GM18507 (cell line): ENCODE data around the gene TMEM233.
"Not testable (repeated sequence)": the region's sequence is repeated elsewhere in the genome, so short reads cannot be mapped to it uniquely, and the experiment has no call there.

Experiments
- DNase-seq: peaks from one replicate; pipeline ENCODE4 v3.0.0; 2011; ENCODE audit warnings: low read depth; ENCODE audit not compliant: insufficient read length; ENCODE audit errors: extremely low spot score
- FAIRE-seq: peaks from 2 replicates; lab custom pipeline; 2011; peaks lifted over from hg19 to GRCh38; lab: Jason Lieb, UNC

Gene TMEM233

DNA sequence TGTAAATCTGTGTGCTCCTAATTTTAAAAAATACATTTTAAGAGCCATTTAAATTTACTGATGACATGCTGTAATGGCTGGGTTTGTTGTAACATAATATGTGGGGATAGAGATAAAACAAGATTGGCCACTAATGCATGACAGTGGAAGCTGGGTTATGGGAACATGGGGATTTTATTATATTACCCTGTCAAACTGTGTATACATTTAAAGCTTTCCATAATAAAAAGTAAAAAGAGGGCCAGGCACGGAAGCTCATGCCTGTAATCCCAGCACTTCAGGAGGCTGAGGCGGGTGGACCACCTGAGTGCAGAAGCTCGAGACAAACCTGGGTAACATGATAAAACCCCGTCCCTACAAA lies 9.1 kb downstream of the TMEM233 start:
- no peak for DNase-seq
- FAIRE-seq: no peak

DNA sequence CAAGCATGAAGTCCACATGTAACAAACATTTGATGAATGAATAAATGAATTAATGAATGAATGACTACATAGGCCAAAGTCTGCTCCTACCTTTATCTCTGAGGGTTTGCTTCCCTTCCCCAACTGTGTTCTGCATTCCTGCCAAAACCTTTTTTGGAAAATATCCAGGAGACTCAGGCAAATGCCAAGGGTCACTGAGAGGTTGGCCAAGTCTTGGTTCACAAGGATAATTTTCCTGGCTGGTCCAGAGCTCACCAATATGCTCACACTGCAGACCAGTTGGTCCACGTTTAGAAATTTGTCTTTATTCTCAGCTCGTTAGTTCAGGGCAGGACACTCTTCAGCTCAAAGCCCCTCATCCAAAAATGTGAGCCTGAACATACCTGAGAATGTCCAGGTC lies 10.2 kb downstream of the TMEM233 start:
- DNase-seq: no peak
- no peak for FAIRE-seq

DNA sequence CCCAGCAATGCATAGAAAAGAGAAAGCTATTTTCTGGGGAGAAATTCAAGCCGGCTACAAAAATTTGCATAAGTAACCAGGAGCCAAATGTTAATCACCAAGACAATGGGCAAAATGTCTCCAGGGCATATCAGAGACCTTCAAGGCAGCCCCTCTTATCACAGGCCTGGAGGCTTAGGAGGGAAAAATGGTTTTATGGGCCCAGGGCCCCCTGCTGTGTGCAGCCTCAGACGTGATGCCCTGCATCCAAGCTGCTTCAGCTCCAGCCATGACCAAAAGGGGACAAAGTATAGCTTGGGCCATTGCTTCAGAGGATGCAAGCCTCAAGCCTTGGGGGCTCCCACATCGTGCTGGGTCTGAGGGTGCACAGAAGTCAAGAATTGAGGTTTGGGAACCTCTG lies 15.8 kb downstream of the TMEM233 start:
- FAIRE-seq (no peak), DNase-seq (no peak)

DNA sequence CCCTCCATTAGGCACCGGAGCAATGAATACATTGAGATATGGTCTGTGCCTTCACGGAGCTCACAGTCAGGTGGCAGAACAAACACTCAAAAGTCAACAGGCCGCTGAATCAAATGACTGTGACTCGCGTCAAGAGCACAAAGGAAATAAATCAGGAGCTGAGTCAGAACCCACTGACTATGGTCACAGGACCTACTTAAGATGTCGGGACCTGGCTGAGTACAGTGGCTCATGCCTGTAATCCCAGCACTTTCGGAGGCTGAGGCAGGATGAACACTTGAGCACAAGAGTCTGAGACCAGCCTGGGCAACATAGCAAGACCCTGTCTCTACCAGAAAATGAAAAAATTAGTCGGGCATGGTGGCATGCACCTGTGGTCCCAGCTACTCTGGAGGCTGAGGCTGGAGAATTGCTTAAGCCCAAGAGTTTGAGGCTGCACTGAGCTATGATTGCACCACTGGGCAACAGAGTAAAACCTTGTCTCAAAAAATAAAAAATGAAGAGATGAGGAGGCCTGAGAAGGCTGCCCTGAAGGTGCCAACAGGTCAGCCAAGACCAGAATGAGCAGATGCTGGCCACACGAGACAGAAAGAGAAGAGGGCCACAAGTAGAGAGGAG lies 19.9 kb downstream of the TMEM233 start:
- no peak for FAIRE-seq
- DNase-seq: no peak

DNA sequence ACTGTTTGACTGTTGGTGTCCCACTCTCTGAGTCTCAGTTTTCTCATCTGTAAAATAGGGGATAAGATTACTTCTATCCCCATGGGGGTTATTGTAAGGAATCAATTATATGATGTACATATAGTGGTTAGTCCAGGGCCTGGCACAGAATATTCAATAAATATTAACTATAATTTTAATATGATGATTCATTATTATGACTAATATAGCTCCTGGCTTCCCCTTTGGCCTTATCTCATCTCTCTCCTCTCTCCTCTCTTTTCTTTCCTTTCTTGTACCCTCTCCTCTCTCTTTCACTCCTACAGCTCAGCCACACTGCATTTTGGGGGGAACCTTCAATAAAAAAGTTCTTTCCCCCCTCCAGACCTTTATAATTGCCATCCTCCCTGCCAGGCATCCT lies 21.1 kb downstream of the TMEM233 start:
- no peak for FAIRE-seq

DNA sequence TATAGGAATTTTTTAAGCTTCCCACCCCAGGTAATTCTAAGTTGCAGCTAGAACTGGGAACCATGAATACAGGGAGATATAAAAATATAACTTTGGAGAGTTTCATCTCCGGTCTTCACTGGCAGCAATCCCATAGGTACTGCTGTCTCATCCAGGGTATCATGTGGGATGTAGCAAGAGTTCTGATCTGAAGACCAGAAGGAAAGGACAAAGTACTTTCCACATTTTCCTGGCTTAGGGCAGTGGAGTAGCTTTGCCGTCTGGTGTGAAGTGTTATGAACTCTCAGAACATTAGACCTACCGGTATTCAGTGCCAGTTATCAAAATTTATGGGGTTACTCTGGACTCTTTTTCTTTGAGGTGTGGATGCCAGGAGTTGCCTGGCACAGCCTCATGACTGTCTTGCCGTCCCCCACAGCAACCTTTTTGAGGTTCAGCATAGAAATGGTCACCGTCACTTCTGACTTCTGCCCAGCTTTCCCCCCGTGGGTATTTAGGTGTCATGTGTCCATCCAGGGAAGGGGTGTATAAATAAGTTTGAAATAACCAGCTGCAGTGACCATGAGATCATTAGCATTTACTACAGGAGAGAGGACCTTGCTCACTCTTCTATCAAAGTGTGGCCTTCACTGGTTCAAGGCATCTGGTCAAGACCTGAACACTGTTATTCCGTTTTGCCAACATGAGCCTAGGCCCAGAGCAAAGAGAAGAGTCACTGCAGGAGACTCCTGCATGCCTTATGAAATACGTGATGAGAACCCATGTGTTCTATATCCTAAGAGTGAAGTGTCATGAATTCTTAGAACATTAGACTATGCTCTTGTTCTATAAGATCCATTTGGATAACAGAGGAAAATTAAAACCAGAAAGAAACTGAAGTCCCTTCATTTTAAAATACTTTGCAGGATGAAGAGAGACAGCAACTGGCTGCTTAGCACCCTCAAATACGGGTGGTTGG lies 22.2 kb downstream of the TMEM233 start:
- FAIRE-seq: no peak
- no peak for DNase-seq

More for the DNA sequence above, 21.1 kb downstream of the TMEM233 start:
- no peak for DNase-seq

DNA sequence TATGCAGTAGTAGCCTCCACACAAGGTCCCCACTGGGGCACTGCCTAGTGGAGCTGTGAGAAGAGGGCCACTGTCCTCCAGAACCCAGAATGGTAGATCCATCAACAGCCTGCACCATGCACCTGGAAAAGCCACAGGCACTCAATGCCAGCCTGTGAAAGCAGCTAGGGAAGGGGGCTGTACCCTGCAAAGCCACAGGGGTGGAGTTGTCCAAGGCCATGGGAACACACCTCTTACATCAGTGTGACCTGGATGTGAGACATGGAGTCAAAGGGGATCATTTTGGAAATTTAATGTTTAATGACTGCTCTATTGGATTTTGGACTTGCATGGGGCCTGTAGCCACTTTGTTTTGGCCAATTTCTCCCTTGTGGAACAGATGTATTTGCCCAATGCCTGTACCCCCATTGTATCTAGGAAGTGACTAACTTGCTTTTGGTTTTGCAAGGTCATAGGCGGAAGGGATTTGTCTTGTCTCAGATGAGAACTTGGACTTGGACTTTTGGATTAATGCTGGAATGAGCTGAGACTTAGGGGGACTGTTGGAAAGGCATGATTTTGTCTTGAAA lies 24.8 kb downstream of the TMEM233 start:
- not testable (repeated sequence) for FAIRE-seq, DNase-seq

DNA sequence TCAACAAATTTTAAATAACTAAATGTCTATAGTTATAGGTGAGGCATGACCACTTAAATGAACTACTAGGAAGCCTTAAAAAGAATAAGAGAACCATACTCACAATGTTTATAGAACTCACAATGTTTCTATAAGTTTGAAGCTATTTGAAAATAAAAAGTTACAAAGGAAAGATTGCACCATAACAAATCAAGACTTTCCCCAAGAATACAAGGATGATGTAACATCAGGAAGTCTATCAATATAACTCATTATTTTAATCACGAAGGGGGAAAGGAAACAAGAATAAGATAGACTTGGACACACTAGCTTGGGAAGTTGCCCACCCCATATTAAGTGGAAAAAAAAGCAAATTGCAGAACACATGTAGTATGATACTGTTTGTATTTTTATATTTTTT lies 26.9 kb downstream of the TMEM233 start:
- DNase-seq (no peak), FAIRE-seq (no peak)

DNA sequence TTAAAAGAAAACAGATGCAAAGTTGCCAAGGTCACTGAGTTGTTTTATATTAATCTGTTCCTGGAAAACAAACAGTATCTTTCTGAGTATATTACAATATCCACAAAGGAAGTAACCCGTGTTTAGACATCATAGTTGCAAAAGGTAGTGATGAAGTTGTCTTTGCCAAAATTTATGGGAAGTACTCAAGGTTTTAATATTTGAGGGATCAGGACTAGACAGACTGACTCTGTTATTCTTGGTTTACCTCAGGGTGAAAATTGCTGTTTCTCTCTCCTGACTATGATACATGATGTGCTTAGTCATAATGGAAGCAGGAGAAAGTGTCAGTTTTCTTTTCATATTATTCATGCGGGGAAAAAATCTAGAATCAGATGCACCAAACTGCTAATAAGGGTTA lies 28.3 kb downstream of the TMEM233 start:
- no peak for DNase-seq
- FAIRE-seq: no peak

DNA sequence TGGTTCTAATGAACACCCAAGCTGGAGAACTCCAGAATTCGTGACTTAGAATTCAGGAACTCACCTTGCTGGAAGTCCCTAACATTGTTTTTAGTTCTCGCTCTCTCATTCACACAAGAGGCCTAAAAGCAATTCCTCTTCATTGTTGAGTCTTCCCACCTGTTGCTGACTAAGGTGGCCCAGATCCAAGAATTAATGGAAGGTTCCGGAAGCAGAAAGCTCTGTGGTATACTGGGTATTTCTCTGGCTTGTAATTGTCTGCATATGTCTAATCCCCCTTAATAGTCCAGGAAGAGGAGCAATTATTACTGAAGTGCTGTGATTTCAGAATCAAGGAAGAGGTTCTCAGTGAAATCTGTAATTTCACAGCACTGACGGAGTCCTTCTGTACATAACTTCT lies 31.4 kb downstream of the TMEM233 start:
- FAIRE-seq: no peak
- DNase-seq: no peak

DNA sequence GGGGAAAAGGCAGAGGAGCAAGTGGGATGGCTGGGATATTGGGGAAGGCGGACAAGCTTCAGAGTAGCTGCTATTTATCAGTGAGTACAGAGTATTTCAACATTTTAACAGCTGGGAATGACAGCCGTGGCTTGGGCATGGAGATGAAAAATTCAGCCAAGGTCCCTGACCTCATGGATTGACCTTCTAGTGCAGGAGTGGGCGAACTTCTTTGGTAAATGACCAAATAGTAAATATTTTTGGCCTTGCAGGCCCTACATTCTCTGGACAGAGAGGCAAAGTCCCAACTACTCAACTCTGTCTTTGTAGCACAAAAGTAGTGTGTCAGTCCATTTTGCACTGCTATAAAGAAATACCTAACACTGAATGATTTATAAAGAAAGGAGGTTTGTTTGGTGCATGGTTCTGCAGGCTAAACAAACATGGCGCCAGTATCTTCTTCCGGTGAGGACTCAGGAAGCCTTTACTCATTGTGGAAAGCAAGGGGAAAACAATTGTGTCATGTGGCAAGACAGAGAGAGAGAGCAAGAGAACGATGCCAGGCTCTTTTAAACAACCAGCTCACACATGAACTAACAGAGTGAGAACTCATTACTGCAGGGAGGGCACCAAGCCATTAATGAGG lies 33.6 kb downstream of the TMEM233 start:
- DNase-seq: no peak
- FAIRE-seq: no peak

DNA sequence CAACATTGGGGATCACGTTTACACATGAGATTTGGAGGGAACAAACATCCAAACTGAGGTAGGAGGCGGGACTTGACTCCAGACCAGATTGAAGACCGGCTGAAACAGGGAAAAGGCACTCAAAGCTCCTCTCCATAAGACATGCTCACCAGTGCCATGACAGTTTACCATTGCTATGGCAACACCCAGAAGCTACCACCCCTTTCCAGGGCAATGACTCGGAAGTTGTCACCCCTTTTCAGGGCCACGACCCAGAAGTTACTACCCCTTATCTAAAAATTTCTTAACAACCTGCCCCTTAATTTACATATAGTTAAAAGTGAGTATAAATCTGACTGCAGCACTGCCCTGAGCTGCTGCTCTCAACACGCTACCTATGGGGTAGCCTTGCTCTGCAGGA lies 34.1 kb downstream of the TMEM233 start:
- no peak for DNase-seq
- FAIRE-seq: no peak

DNA sequence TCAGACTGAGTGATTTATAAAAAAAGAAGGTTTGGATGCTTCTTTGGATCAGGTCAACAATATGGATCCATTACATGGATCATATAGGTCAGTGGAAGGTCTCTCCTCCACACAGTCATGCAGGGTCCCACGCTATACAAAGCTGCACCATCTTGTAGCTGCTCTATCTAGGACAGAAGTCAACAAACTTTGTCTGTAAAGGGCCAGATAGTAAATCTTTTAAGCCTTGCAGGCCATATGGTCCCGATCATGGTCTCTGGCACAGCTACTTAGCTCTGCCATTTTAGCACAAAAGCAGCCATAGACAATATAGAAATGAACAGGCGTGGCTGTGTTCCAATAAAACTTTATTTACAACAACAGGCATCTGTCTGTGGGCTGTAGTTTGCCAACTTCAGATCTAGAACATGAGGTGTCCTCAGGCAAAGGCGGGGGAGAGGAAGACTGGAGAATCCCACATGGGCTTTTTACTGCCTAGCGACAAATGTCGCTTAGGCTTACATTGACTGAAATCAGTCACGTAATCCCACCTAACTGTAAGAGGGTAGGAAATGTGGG lies 36.7 kb downstream of the TMEM233 start:
- DNase-seq: no peak
- no peak for FAIRE-seq

DNA sequence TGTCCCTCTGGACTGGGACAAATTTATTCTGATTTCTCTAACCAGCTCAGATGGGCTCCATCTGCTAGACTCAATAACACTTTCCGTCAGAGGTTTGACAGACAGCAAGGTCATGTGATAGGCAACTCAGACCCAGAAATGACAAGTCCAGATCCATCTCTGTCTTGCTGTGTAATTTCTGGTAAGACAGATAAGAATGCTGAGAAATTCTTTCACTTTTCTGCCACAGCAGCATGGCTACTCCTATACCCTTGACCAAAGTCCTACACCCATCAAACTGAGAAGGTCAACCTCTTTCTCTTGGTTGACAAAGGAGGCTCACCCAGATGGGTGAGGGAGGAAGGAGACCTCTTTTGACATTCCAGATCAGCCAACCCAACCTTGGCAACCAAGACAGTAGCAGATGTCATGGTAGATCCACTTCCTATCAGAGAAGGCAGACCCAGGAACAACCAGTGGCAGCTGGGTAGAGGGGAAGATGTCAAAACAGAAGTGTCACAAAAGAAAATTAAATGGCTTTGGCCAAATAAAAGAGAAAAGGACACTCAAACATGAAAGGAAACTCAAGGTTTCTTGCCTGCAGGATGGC lies 37.5 kb downstream of the TMEM233 start:
- DNase-seq (no peak), FAIRE-seq (no peak)

DNA sequence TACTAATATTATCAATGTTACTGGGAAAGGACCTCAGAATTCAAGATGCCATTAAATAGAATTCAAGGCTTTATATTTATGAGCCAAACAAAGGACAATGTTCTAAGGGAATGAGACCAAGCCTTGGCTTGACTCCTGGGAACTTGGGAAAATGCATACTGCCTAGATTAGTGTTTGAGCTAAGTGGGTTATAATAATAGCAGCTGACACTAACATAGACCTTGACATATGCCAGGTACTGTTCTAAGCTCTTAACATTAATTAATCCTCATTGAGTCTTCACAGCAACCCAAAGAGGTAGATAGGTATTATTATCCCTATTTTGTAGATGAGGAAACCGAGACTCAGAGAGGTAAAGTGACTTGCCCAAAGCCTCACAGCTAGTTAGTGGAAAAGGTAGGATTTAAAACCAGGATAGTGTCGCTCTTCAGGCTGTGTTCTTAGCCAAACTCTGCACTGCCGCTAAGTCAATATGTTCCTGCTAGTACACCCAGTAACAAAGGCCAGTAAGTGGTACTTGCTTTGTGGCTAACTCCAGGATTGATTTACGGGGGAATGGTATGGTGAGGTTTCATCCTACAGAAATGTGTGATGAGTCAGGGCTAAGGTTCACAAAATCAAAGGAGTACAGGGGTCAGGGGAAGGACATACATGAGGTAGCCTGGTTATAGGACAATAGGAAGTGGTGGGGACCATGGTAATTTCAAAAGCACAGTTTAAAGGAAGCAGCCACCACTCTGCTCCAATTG lies 38.5 kb downstream of the TMEM233 start:
- DNase-seq (no peak), FAIRE-seq (no peak)

DNA sequence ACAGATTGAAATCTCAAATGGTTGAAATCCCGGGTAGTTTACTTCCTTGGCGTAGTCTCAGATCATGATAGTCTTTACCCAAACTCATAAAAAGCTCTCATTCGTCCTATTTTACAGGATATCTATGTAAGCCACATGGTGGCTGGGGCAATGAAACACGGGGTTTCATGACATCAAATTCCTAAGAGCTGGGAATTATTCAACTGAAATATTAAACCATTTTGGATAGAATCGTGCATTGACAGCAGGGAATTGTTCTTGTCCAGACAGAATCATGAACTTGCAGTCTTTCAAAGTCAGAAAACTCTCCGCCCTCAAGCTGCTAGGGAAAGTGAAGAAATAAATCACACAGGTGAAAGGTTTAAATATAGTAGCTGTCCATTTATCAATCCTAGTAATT lies 41.2 kb downstream of the TMEM233 start:
- no peak for FAIRE-seq
- DNase-seq: no peak

DNA sequence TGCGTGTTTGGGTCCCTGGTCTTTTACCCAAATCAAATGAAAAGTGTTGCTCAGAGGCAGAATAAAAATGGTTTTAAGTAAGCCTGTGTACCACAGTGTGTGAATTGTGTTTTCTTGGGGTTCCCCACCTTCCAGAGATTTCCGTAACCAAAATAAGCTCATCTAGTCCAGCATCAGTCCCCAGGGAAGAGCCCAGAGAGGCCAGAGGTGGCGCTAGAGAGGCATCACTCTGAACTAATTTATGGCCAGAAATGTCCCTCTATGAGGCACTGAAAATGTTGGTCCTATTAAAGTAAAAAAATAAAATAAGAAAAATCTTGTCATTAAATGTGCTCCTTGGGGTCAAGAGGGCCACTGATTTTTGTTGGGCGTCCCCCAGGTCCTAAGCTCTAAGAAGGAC lies 49.4 kb downstream of the TMEM233 start:
- no peak for DNase-seq
- FAIRE-seq: no peak

DNA sequence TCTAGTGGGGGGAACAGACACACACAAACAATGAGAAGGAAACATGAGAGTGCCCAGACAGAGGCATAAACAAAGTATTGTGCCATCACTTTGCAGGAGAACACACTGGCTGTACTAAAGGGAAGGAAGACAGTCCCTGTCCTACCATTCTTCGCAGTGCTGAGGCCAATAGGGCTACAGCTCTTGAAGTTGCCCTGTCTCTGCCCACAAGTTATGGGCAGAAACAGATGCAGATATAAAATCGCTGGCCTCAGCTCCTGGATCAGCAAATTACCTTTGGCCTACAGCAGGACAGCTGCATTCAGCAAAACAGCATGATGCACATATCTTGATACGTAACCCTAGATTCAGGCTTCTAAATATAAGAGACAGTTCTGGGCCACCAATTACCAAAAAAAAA lies 51.4 kb downstream of the TMEM233 start:
- DNase-seq: no peak
- FAIRE-seq: no peak

DNA sequence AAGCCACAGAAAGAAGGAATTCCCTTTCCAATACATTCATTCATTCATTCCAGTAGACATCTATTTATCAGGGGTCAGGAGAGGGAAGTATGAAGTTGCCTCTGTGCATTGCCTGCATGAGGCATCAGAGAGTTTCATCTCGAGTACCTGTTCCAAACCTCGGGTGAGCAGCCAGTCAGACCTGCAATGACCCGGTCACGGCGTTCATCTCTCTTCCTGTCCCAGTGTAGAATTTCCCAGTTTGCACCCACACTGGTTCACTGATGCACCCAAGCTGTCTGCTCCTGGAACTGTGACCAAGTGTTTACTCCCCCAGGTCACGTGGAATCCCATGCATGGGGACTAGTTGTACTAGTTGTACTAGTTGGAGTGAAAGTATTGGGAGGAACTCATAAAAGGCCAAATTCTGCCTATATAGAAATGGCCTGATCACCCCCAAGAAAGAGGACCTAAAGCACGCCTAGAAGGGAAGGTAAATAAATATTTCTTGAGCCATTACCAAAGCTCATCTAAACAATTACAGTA lies 52.0 kb downstream of the TMEM233 start:
- no peak for FAIRE-seq
- no peak for DNase-seq
